NB4 (cell line): Measurements from ENCODE around the gene GRAMD2B.

ENCODE experiments used
- DNase-seq: peaks from one replicate; pipeline ENCODE4 v3.0.0; 2010; ENCODE audit warnings: low read depth
- H3K4me3 ChIP-seq: one replicate; pipeline ENCODE4 v1.5.1; 2011; ENCODE audit warnings: mild to moderate bottlenecking, low read depth, low read length, moderate library complexity
- CTCF ChIP-seq: IDR thresholded peaks from one replicate; pipeline ENCODE4 v1.5.1; 2012; ENCODE audit warnings: low read depth, low read length
- MAX ChIP-seq: IDR thresholded peaks from 2 replicates; pipeline ENCODE4 v1.6.1; 2011; ENCODE audit warnings: low read depth, low read length
- MYC ChIP-seq: IDR thresholded peaks from 2 replicates; pipeline ENCODE4 v1.6.1; 2011; ENCODE audit warnings: low read depth, low read length
- POLR2A ChIP-seq: IDR thresholded peaks from 2 replicates; pipeline ENCODE4 v1.6.1; 2011; ENCODE audit warnings: mild to moderate bottlenecking; ENCODE audit not compliant: insufficient read length; ENCODE audit errors: extremely low read depth

GRAMD2B gene

GRCh38 chr5:126527892-126528291 is 104.7 kb downstream of the GRAMD2B start:
- DNase-seq: no peak
- no peak for TF ChIP-seq MYC
- no peak overlapping the region for H3K4me3 ChIP-seq

- no peak overlapping the region for H3K4me3 ChIP-seq
- DNase-seq: no peak
- no peak for TF ChIP-seq POLR2A
- TF ChIP-seq MAX: no peak
- no peak for TF ChIP-seq MYC
- TF ChIP-seq CTCF: no peak
Measured at GRCh38 chr5:126531543-126532120, 108.4 kb downstream of the GRAMD2B start.

- no peak for DNase-seq
- no peak overlapping the region for H3K4me3 ChIP-seq
- TF ChIP-seq MAX (no peak), POLR2A (no peak), CTCF (no peak), MYC (no peak)
Measured at GRCh38 chr5:126534553-126534952, 111.3 kb downstream of the GRAMD2B start.

GRCh38 chr5:126535856-126536545 is 112.8 kb downstream of the GRAMD2B start:
- no peak overlapping the region for H3K4me3 ChIP-seq
- DNase-seq: no peak
- TF ChIP-seq MYC (no peak), CTCF (no peak), POLR2A (no peak), MAX (no peak)

DNA sequence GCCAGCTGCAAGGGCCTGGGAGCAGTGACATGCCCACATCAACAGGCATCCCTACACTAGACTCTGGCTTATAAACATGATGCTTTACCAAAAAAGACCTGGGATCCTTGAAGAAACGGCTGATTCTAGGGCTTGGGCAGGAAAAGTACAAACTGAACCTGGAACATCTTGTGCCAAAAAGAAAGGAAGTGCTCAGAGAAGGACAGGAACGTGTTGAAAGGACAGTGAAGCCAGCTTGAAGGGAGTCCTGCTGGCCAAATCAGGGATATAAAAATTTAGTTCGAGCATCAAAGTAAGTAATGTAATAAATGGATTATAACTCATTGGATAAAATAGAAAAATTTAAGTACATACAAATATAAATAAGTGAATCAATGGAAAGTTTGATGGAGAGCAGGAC is 113.7 kb downstream of the GRAMD2B start:
- TF ChIP-seq MYC (no peak), POLR2A (no peak), MAX (no peak), CTCF (no peak)
- no peak for DNase-seq
- H3K4me3 ChIP-seq: no peak overlapping the region

DNA sequence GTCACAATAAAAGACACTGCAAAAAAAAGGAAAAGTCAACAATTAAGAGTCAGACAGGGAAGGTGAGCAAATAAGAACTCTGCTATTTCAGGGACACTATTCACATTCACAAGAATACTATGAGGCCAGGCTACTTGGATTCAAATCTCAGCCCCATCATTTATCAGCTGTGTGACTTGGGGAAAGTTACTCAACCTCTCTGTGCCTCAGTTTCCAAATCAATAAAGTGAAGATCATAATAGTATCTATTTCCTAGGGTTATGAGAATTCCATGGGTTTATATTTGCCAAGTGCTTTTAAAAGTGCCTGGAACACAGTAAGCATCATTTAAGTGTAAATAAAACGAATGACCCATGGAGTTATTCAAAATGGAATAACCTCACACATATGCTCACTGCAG is 115.4 kb downstream of the GRAMD2B start:
- TF ChIP-seq MYC (no peak), POLR2A (no peak), CTCF (no peak), MAX (no peak)
- no peak for DNase-seq
- no peak overlapping the region for H3K4me3 ChIP-seq
